Measurements from ENCODE around the gene TMPRSS2. TPM values are rescaled to one million over a fixed set of nuclear protein-coding genes. Genes with fewer than 3 reads are reported as not detected.

Gene TMPRSS2
- total and polyA plus RNA-seq, 3 donors from 2014 or later, result 2.3 to 5.6 (median 3.9) TPM

DNA sequence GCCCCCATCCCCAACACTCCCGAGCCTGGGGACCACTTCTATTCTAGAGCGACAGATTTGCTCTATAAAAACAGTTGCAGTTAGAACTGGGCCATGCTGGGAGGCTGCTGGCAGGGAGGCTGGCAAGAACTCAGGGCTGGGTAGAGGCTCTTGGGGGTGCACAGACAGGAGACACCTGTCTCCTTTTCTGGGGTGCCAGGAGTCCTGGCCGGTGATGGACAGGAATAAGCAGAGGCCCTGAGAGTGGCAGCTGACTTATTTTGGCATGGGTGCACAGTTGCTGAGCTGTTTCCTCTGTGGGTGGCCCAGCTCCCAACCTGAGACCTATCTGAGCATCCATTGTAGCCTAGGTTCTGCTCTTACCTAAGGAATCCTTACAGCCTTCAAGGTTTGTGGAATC lies 39.2 kb upstream of the TMPRSS2 start:
- WGBS, 2 donors, result 85 to 98% methylated on average over 3 of the region's 3 CpGs
- no peaks in the 10 kb centered on the region for H3K9me3 ChIP-seq
- no peaks in the 10 kb centered on the region for H3K27me3 ChIP-seq
- DNase-seq, result no peak
- no peak overlapping the region for H3K27ac ChIP-seq
- no peak for TF ChIP-seq POLR2A (IDR thresholded peaks at IDR 0.05)
- TF ChIP-seq, protein P1, sequence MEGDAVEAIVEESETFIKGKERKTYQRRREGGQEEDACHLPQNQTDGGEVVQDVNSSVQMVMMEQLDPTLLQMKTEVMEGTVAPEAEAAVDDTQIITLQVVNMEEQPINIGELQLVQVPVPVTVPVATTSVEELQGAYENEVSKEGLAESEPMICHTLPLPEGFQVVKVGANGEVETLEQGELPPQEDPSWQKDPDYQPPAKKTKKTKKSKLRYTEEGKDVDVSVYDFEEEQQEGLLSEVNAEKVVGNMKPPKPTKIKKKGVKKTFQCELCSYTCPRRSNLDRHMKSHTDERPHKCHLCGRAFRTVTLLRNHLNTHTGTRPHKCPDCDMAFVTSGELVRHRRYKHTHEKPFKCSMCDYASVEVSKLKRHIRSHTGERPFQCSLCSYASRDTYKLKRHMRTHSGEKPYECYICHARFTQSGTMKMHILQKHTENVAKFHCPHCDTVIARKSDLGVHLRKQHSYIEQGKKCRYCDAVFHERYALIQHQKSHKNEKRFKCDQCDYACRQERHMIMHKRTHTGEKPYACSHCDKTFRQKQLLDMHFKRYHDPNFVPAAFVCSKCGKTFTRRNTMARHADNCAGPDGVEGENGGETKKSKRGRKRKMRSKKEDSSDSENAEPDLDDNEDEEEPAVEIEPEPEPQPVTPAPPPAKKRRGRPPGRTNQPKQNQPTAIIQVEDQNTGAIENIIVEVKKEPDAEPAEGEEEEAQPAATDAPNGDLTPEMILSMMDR (IDR thresholded peaks at IDR 0.05), result no peak
- H3K4me1 ChIP-seq, result no peaks in the 10 kb centered on the region
- no peaks in the 10 kb centered on the region for H3K36me3 ChIP-seq (ENCODE audit: low read depth, missing control alignments)
- H3K4me3 ChIP-seq, result no peak overlapping the region
- intact Hi-C loops (cut with DNase I; ENCODE audit: low total_unique reads), result no loop called here

DNA sequence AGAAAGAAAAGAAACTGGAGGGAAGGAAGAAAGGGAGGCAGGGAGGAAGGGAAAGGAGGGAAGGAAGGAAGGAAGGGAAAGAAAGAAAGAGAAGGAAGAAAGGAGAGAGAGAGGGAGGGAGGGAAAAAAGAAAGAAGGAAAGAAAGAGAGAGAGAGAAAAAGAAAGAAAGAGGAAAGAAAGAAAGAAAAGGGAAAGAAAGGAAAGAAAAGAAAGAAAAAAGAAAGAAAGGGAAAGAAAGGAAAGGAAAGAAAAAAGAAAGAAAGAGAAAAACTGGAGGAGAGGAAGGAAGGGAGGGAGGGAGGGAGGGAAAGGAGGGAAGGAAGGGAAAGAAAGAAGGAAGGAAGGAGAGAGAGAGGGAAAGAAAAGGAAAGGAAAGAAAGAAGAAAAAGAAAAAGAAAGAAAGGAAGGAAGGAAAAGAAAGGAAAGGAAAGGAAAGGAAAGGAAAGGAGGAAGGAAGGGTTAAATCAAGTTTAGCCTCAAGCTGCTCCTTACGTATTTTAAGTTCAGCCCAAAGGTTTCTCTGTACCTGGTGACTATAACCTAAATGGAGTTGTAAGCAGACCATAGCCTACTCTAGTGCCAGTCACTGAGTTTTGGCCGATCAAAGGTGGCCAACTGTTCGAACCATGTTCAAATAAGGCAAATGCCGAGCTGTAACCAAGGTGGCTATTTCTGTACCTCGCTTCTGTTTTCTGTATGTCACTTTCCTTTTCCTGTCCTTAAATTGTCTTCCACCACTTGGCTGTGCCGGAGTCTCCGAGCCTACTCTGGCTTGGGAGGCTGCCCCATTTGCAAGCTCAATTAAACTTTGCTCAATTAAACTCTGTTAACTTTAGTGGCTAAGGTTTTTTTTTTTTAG lies 37.8 kb upstream of the TMPRSS2 start:
- 74 to 80% methylated on average over 7 of the region's 7 CpGs for WGBS, 2 donors
- TF ChIP-seq POLR2A (IDR thresholded peaks at IDR 0.05), result no peak
- TF ChIP-seq, protein P1 (IDR thresholded peaks at IDR 0.05), result no peak
- no peaks in the 10 kb centered on the region for H3K4me1 ChIP-seq
- H3K27me3 ChIP-seq, result no peaks in the 10 kb centered on the region
- no peaks in the 10 kb centered on the region for H3K9me3 ChIP-seq
- DNase-seq, result no peak
- no peak overlapping the region for H3K27ac ChIP-seq
- no peak overlapping the region for H3K4me3 ChIP-seq
- no peaks in the 10 kb centered on the region for H3K36me3 ChIP-seq (ENCODE audit: low read depth, missing control alignments)
- intact Hi-C loops (cut with DNase I; ENCODE audit: low total_unique reads), result no loop called here

DNA sequence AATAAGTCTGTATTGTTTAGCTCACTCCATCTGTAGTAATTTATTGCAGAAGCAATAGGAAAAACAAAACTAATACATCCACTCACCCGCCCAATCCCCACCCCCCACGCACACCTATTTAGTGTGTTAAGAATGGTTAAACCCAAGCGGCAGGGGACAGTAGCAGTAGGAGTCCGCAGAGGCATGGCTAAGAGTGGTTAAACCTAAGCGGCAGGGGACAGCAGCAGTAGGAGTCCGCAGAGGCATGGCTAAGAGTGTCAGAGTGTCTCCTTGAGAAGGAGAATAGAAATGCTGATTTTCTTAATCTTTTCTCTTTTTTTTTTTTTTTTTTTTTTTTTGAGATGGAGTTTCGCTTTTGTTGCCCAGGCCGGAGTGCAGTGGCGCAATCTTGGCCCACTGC lies 34.8 kb upstream of the TMPRSS2 start:
- WGBS, 2 donors, result 87 to 92% methylated on average over 9 of the region's 9 CpGs
- DNase-seq, result no peak
- intact Hi-C loops (cut with DNase I; ENCODE audit: low total_unique reads), result no loop called here
- no peaks in the 10 kb centered on the region for H3K9me3 ChIP-seq
- H3K4me3 ChIP-seq, result no peak overlapping the region
- no peak overlapping the region for H3K27ac ChIP-seq
- H3K36me3 ChIP-seq (ENCODE audit: low read depth, missing control alignments), result no peaks in the 10 kb centered on the region
- no peaks in the 10 kb centered on the region for H3K27me3 ChIP-seq
- no peaks in the 10 kb centered on the region for H3K4me1 ChIP-seq
- TF ChIP-seq, protein P1 (IDR thresholded peaks at IDR 0.05), result no peak
- no peak for TF ChIP-seq POLR2A (IDR thresholded peaks at IDR 0.05)

DNA sequence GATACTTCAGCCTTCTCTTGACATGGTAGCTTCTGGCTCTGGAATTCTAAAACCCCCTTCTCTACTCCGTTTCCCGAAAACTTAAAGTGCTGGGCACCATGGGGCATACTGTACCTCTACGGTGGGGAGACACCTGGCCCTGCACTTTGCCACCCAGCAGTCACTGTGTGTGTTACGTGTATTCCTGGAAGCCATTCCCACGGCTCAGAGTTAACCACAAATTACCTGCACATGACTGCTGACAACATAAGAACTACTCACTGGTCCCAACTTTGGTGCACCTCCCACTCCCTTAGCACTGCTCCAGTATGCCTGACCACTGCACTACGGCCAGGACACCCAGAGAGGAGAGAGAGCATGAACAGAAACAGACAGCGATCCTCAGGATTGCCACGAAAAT lies 29.4 kb upstream of the TMPRSS2 start:
- Histone ChIP-seq H3K4me1 (no peaks in the 10 kb centered on the region), H3K36me3 (ENCODE audit: low read depth, missing control alignments) (no peaks in the 10 kb centered on the region), H3K9me3 (no peaks in the 10 kb centered on the region), H3K27me3 (no peaks in the 10 kb centered on the region), H3K27ac (no peak overlapping the region), H3K4me3 (no peak overlapping the region)
- intact Hi-C loops (cut with DNase I; ENCODE audit: low total_unique reads), result no loop called here
- TF ChIP-seq POLR2A (IDR thresholded peaks at IDR 0.05), result no peak
- no peak for DNase-seq
- WGBS, 2 donors, result 82 to 83% methylated on average over 8 of the region's 8 CpGs

DNA sequence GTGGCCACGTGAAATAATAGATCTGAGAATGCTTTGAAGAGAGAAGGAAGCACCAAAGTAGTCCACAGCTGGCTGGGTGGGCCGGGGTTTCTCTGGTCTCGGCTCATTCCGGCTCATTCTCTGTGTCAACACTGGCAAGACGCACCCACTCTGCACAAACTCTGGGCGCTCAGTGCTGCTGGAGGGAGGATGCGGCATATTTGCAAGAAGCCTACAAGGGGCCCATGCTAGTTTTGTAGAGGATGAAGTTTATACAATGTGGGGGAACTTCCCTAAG lies 28.8 kb upstream of the TMPRSS2 start:
- Histone ChIP-seq H3K4me1 (no peaks in the 10 kb centered on the region), H3K27ac (no peak overlapping the region), H3K9me3 (no peaks in the 10 kb centered on the region), H3K4me3 (no peak overlapping the region), H3K27me3 (no peaks in the 10 kb centered on the region), H3K36me3 (ENCODE audit: low read depth, missing control alignments) (no peaks in the 10 kb centered on the region)
- intact Hi-C loops (cut with DNase I; ENCODE audit: low total_unique reads), result no loop called here
- no peak for TF ChIP-seq POLR2A (IDR thresholded peaks at IDR 0.05)
- TF ChIP-seq, protein P1 (IDR thresholded peaks at IDR 0.05), result no peak
- 73 to 85% methylated on average over 7 of the region's 7 CpGs for WGBS, 2 donors
- no peak for DNase-seq
